H1 (cell line): Measurements from ENCODE around the gene OBSL1. TPM values are rescaled to one million over a fixed set of nuclear protein-coding genes. Genes with fewer than 3 reads are reported as not detected.

ENCODE experiments used
- SIN3A ChIP-seq, 2 experiments: IDR thresholded peaks in 1 of 2; conservative IDR thresholded peaks in 1 of 2; 2 replicates each; pipeline ENCODE4 v1.6.1; 2011 to 2012; ENCODE audit warnings: low read length in 2 of 2, improper control_type of control experiment in 1 of 2, low read depth in 1 of 2, mild to moderate bottlenecking in 1 of 2
- SIRT6 ChIP-seq: IDR thresholded peaks from one replicate; pipeline ENCODE4 v1.7.1; 2012; ENCODE audit warnings: low read length, inconsistent platforms
- polyA plus RNA-seq, 7 experiments: library from polyadenylated mRNA; depleted of rRNA in 3 of 7; stranded (reverse) in 5 of 7; unstranded in 2 of 7; fragments of >200 nt in 5 of 7; fragments of 200-250 nt in 2 of 7; gene quantifications; 1 replicate in 5 of 7; 2 replicates in 1 of 7; 4 replicates in 1 of 7; pipeline versions ENCODE4 v1.2.1 to v1.2.3, GENCODE V29; 2011 to 2013; ENCODE audit warnings: missing spikeins in 2 of 7, mixed read lengths in 2 of 7
- total RNA-seq: library from RNA; stranded (reverse); fragmentation: NEBNext Ultra II Directional; extraction: Animal tissue kit (Norgen Biotek cat#: 25700); gene quantifications from 2 replicates; pipeline ENCODE4 v1.2.1, GENCODE V29; 2021

OBSL1 gene
- total and polyA plus RNA-seq, 2 of the 8 experiments (the other 6 are each of a cell fraction or from before 2014, with no cell fraction given) = 116 to 127 TPM

DNA sequence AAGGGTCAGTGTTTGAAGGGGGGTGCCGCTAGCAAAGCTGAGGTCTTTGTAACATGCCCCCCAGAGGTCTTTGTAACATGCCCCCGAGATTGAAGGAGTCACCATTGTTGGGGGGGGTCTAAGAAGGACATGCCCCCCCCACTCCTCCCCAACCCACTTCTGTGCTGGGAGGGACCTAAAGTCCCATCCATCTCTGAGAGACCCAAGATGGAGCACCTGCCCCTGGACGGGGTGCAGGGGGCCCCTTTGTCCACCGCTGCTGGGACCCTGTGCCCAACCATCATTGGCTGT lies 63.0 kb downstream of the OBSL1 start (continued):
- TF ChIP-seq SIN3A (conservative IDR thresholded peaks at IDR 0.05 in 1 of 2, IDR thresholded peaks at IDR 0.05 in 1 of 2; ENCODE audit: low read depth in 1 of 2, low read length in 2 of 2) (no peak), SIRT6 (no peak)
